ENCODE measurements around the gene TRIM46. TPM values are rescaled to one million over a fixed set of nuclear protein-coding genes. Genes with fewer than 3 reads are reported as not detected.

TRIM46 gene
- total RNA-seq, 4 donors from 2014 or later = 0.35 to 1.9 (median 0.40) TPM; not detected in 1

- Histone ChIP-seq H3K27me3 (no peaks in the 10 kb centered on the region), H3K36me3 (peaks cover 0 to 34% of the 10 kb centered on the region in 2 donors), H3K27ac (no peak overlapping the region), H3K4me1 (peaks cover 0 to 45% (median 25%) of the 10 kb centered on the region in 3 donors), H3K4me3 (no peak overlapping the region), H3K9me3 (no peaks in the 10 kb centered on the region)
- no peak for ATAC-seq
- TF ChIP-seq EP300 (IDR thresholded peaks at IDR 0.05) (no peak), POLR2AphosphoS5 (IDR thresholded peaks at IDR 0.05) (no peak), POLR2A (IDR thresholded peaks at IDR 0.05) (no peak), CTCF (IDR thresholded peaks at IDR 0.05) (no peak)
- WGBS, 2 donors (ENCODE audit: low coverage in 1 of 2) = 81% methylated on average over 10 of the region's 14 CpGs; no CpG with 5 or more reads in 1 of the 2 donors
Measured at GRCh38 chr1:155205035-155205434, 31.4 kb downstream of the TRIM46 start.

- no peak overlapping the region for H3K4me3 ChIP-seq
- no peaks in the 10 kb centered on the region for H3K27me3 ChIP-seq
- ATAC-seq = no peak
- peak overlapping the region in 3 of 4 donors; percentile 27 to 100 (median 99) for H3K27ac ChIP-seq
- H3K36me3 ChIP-seq = peaks cover 0 to 29% of the 10 kb centered on the region in 2 donors
- no peak for TF ChIP-seq CTCF (IDR thresholded peaks at IDR 0.05)
- TF ChIP-seq EP300 (IDR thresholded peaks at IDR 0.05) = no peak
- TF ChIP-seq POLR2A (IDR thresholded peaks at IDR 0.05) = no peak
- TF ChIP-seq POLR2AphosphoS5 (IDR thresholded peaks at IDR 0.05) = no peak
- WGBS, 2 donors (ENCODE audit: low coverage in 1 of 2) = 52% methylated on average over 7 of the region's 9 CpGs; no CpG with 5 or more reads in 1 of the 2 donors
- no peaks in the 10 kb centered on the region for H3K9me3 ChIP-seq
- peaks cover 0 to 54% (median 25%) of the 10 kb centered on the region in 3 donors for H3K4me1 ChIP-seq
Measured at GRCh38 chr1:155205969-155206593, 32.4 kb downstream of the TRIM46 start.

- no peak for TF ChIP-seq POLR2A (IDR thresholded peaks at IDR 0.05)
- peak in 3 of 4 experiments; percentile 90 to 94 (median 93) for TF ChIP-seq CTCF (IDR thresholded peaks at IDR 0.05)
- peak; percentile 30 for TF ChIP-seq POLR2AphosphoS5 (IDR thresholded peaks at IDR 0.05)
- Histone ChIP-seq H3K27ac (peak overlapping the region; percentile 92 to 100 (median 98)), H3K4me3 (peak overlapping the region; percentile 83 to 96), H3K27me3 (no peaks in the 10 kb centered on the region), H3K36me3 (peaks cover 0 to 30% of the 10 kb centered on the region in 2 donors), H3K4me1 (peaks cover 0 to 60% (median 25%) of the 10 kb centered on the region in 3 donors), H3K9me3 (no peaks in the 10 kb centered on the region)
- WGBS, 2 donors (ENCODE audit: low coverage in 1 of 2) = 0 to 6% methylated on average over 2 to 8 of the region's 13 CpGs
- peak; percentile 20 for ATAC-seq
Measured at GRCh38 chr1:155206891-155207805, 33.5 kb downstream of the TRIM46 start.

GRCh38 chr1:155207806-155208540, 34.3 kb downstream of the TRIM46 start, which contains the start of gene THBS3:
Gene THBS3, minus strand, starts transcription at chr1:155207897. Its CDS starts 21 bp downstream, at chr1:155207876.
- WGBS, 2 donors (ENCODE audit: low coverage in 1 of 2) = 10 to 12% methylated on average over 5 to 7 of the region's 17 CpGs
- peaks cover 0 to 29% of the 10 kb centered on the region in 2 donors for H3K36me3 ChIP-seq
- peak within 1 kb of the TSS; percentile 83 to 96 for H3K4me3 ChIP-seq
- no peaks in the 10 kb centered on the region for H3K27me3 ChIP-seq
- peaks cover 0 to 60% (median 25%) of the 10 kb centered on the region in 3 donors for H3K4me1 ChIP-seq
- peak within 1 kb of the TSS; percentile 92 to 100 (median 98) for H3K27ac ChIP-seq
- no peaks in the 10 kb centered on the region for H3K9me3 ChIP-seq
- TF ChIP-seq CTCF (IDR thresholded peaks at IDR 0.05) (no peak), EP300 (IDR thresholded peaks at IDR 0.05) (no peak), POLR2A (IDR thresholded peaks at IDR 0.05) (no peak), POLR2AphosphoS5 (IDR thresholded peaks at IDR 0.05) (no peak)
- ATAC-seq = peak; percentile 1
